HEK293 (cell line): Measurements from ENCODE around the gene RITA1.
A peak's percentile ranks its signal among the peaks of the same experiment; 100 is the strongest.

ENCODE experiments used
- BCL11A ChIP-seq: fragments of 450-650 bp; formaldehyde crosslinking; IDR thresholded peaks from 2 replicates; pipeline ENCODE4 v1.5.1; 2016; ENCODE audit warnings: low read depth, missing biosample characterization, missing genetic modification characterization
- HOXC10 ChIP-seq: sonication (generic); formaldehyde crosslinking; IDR thresholded peaks from 2 replicates; pipeline ENCODE4 v1.8.1; 2023; ENCODE audit warnings: mild to moderate bottlenecking, missing genetic modification reagents
- HOXD13 ChIP-seq: sonication (generic); formaldehyde crosslinking; IDR thresholded peaks from 2 replicates; pipeline ENCODE4 v1.8.0; 2022; ENCODE audit warnings: missing genetic modification reagents, borderline replicate concordance
- KLF7 ChIP-seq: fragments of 450-650 bp; formaldehyde crosslinking; IDR thresholded peaks from 2 replicates; pipeline ENCODE4 v1.5.1; 2016; ENCODE audit warnings: missing biosample characterization, missing genetic modification characterization, borderline replicate concordance
- SP7 ChIP-seq: fragments of 450-650 bp; formaldehyde crosslinking; IDR thresholded peaks from 2 replicates; pipeline ENCODE4 v1.5.1; 2016; ENCODE audit warnings: missing biosample characterization, missing genetic modification characterization
- YY2 ChIP-seq: fragments of 450-650 bp; formaldehyde crosslinking; IDR thresholded peaks from 2 replicates; pipeline ENCODE4 v1.5.1; 2016; ENCODE audit warnings: missing biosample characterization, missing genetic modification characterization
- ZBTB21 ChIP-seq: fragments of 450-650 bp; formaldehyde crosslinking; IDR thresholded peaks from 2 replicates; pipeline ENCODE4 v1.5.1; 2017; ENCODE audit warnings: missing biosample characterization, missing genetic modification characterization
- ZBTB48 ChIP-seq: fragments of 450-650 bp; formaldehyde crosslinking; IDR thresholded peaks from 2 replicates; pipeline ENCODE4 v1.5.1; 2016; ENCODE audit warnings: missing biosample characterization, missing genetic modification characterization
- ZFHX2 ChIP-seq: fragments of 450-650 bp; formaldehyde crosslinking; conservative IDR thresholded peaks from 2 replicates; pipeline ENCODE4 v1.5.1; 2016; ENCODE audit warnings: missing biosample characterization, missing genetic modification characterization
- ZNF132 ChIP-seq: fragments of 450-650 bp; formaldehyde crosslinking; IDR thresholded peaks from 2 replicates; pipeline ENCODE4 v1.5.1; 2017; ENCODE audit warnings: missing biosample characterization, missing genetic modification characterization, borderline replicate concordance
- ZNF169 ChIP-seq: fragments of 450-650 bp; formaldehyde crosslinking; IDR thresholded peaks from 2 replicates; pipeline ENCODE4 v1.5.1; 2016; ENCODE audit warnings: missing biosample characterization, missing genetic modification characterization
- ZNF221 ChIP-seq: fragments of 450-650 bp; formaldehyde crosslinking; IDR thresholded peaks from 2 replicates; pipeline ENCODE4 v1.5.1; 2017; ENCODE audit warnings: missing biosample characterization, missing genetic modification characterization, borderline replicate concordance
- ZNF302 ChIP-seq: fragments of 450-650 bp; formaldehyde crosslinking; IDR thresholded peaks from 2 replicates; pipeline ENCODE4 v1.5.1; 2016; ENCODE audit warnings: missing biosample characterization, missing genetic modification characterization, low read depth
- ZNF48 ChIP-seq: fragments of 450-650 bp; formaldehyde crosslinking; IDR thresholded peaks from 2 replicates; pipeline ENCODE4 v1.5.1; 2016; ENCODE audit warnings: missing biosample characterization, missing genetic modification characterization
- ZNF488 ChIP-seq: fragments of 450-650 bp; formaldehyde crosslinking; IDR thresholded peaks from 2 replicates; pipeline ENCODE4 v1.5.1; 2016; ENCODE audit warnings: missing biosample characterization, missing genetic modification characterization
- ZNF518A ChIP-seq: fragments of 450-650 bp; formaldehyde crosslinking; conservative IDR thresholded peaks from 2 replicates; pipeline ENCODE4 v1.5.1; 2016; ENCODE audit warnings: low read depth, missing biosample characterization, missing genetic modification characterization
- ZNF544 ChIP-seq: fragments of 450-650 bp; formaldehyde crosslinking; IDR thresholded peaks from 2 replicates; pipeline ENCODE4 v1.5.0; 2017; ENCODE audit warnings: missing biosample characterization, missing genetic modification characterization
- ZNF558 ChIP-seq: fragments of 450-650 bp; formaldehyde crosslinking; IDR thresholded peaks from 2 replicates; pipeline ENCODE4 v1.5.1; 2016; ENCODE audit warnings: missing biosample characterization, missing genetic modification characterization
- ZNF580 ChIP-seq: fragments of 450-650 bp; formaldehyde crosslinking; IDR thresholded peaks from 2 replicates; pipeline ENCODE4 v1.5.1; 2016; ENCODE audit warnings: missing biosample characterization, missing genetic modification characterization
- ZNF621 ChIP-seq: fragments of 450-650 bp; formaldehyde crosslinking; IDR thresholded peaks from 2 replicates; pipeline ENCODE4 v1.5.1; 2017; ENCODE audit warnings: missing biosample characterization, missing genetic modification characterization
- ZNF626 ChIP-seq: fragments of 450-650 bp; sonication (Bioruptor Pico); formaldehyde crosslinking; IDR thresholded peaks from 2 replicates; pipeline ENCODE4 v1.5.1; 2018; ENCODE audit warnings: missing biosample characterization, missing genetic modification characterization, inconsistent platforms
- ZNF654 ChIP-seq: fragments of 450-650 bp; formaldehyde crosslinking; IDR thresholded peaks from 2 replicates; pipeline ENCODE4 v1.5.1; 2016; ENCODE audit warnings: low read depth, missing biosample characterization, missing genetic modification characterization
- ZNF830 ChIP-seq: fragments of 450-650 bp; IDR thresholded peaks from 2 replicates; pipeline ENCODE4 v1.5.0; 2018; ENCODE audit warnings: missing biosample characterization, missing genetic modification characterization, low read depth, mild to moderate bottlenecking, moderate library complexity
- TF ChIP-seq, protein P1 (sequence below): fragments of 450-650 bp; formaldehyde crosslinking; IDR thresholded peaks from 2 replicates; pipeline ENCODE4 v1.5.0; 2017; ENCODE audit warnings: missing biosample characterization, missing genetic modification characterization, borderline replicate concordance
- TF ChIP-seq, protein P2 (sequence below): fragments of 450-650 bp; formaldehyde crosslinking; IDR thresholded peaks from 2 replicates; pipeline ENCODE4 v1.5.1; 2016; ENCODE audit warnings: missing biosample characterization, missing genetic modification characterization
- TF ChIP-seq, protein P3 (sequence below): IDR thresholded peaks from 2 replicates; pipeline ENCODE4 v1.6.1; 2011; ENCODE audit warnings: mild to moderate bottlenecking, low read depth, low read length, borderline replicate concordance

Gene RITA1

GRCh38 chr12:113185180-113186032 lies at the start of gene RITA1, which contains the start of gene DDX54 (continued):
- TF ChIP-seq ZNF654 (tag by site-specific recombination) (no peak), ZBTB48 (peak; percentile 100), ZBTB21 (tag by site-specific recombination) (0 out of 2 replicates have a peak, but pooled peaks have one; percentile 28), ZNF302 (no peak), ZNF830 (tag by site-specific recombination) (no peak), SP7 (tag by site-specific recombination) (peak; percentile 85), HOXD13 (CRISPR knock-in tag) (no peak), ZNF544 (no peak), ZNF488 (tag by site-specific recombination) (no peak), ZNF580 (peak; percentile 89), ZFHX2 (tag by site-specific recombination) (peak; percentile 62), KLF7 (tag by site-specific recombination) (peak; percentile 93), ZNF621 (tag by site-specific recombination) (no peak), HOXC10 (CRISPR knock-in tag) (no peak), ZNF558 (tag by site-specific recombination) (no peak), ZNF518A (tag by site-specific recombination) (no peak), BCL11A (tag by site-specific recombination) (no peak), ZNF48 (tag by site-specific recombination) (no peak), ZNF626 (tag by site-specific recombination) (no peak), ZNF169 (tag by site-specific recombination) (no peak), ZNF132 (tag by site-specific recombination) (no peak), YY2 (peak; percentile 95), ZNF221 (tag by site-specific recombination) (no peak)
- TF ChIP-seq, protein P1, sequence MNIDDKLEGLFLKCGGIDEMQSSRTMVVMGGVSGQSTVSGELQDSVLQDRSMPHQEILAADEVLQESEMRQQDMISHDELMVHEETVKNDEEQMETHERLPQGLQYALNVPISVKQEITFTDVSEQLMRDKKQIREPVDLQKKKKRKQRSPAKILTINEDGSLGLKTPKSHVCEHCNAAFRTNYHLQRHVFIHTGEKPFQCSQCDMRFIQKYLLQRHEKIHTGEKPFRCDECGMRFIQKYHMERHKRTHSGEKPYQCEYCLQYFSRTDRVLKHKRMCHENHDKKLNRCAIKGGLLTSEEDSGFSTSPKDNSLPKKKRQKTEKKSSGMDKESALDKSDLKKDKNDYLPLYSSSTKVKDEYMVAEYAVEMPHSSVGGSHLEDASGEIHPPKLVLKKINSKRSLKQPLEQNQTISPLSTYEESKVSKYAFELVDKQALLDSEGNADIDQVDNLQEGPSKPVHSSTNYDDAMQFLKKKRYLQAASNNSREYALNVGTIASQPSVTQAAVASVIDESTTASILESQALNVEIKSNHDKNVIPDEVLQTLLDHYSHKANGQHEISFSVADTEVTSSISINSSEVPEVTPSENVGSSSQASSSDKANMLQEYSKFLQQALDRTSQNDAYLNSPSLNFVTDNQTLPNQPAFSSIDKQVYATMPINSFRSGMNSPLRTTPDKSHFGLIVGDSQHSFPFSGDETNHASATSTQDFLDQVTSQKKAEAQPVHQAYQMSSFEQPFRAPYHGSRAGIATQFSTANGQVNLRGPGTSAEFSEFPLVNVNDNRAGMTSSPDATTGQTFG (tag by site-specific recombination), result no peak
- TF ChIP-seq, protein P2, sequence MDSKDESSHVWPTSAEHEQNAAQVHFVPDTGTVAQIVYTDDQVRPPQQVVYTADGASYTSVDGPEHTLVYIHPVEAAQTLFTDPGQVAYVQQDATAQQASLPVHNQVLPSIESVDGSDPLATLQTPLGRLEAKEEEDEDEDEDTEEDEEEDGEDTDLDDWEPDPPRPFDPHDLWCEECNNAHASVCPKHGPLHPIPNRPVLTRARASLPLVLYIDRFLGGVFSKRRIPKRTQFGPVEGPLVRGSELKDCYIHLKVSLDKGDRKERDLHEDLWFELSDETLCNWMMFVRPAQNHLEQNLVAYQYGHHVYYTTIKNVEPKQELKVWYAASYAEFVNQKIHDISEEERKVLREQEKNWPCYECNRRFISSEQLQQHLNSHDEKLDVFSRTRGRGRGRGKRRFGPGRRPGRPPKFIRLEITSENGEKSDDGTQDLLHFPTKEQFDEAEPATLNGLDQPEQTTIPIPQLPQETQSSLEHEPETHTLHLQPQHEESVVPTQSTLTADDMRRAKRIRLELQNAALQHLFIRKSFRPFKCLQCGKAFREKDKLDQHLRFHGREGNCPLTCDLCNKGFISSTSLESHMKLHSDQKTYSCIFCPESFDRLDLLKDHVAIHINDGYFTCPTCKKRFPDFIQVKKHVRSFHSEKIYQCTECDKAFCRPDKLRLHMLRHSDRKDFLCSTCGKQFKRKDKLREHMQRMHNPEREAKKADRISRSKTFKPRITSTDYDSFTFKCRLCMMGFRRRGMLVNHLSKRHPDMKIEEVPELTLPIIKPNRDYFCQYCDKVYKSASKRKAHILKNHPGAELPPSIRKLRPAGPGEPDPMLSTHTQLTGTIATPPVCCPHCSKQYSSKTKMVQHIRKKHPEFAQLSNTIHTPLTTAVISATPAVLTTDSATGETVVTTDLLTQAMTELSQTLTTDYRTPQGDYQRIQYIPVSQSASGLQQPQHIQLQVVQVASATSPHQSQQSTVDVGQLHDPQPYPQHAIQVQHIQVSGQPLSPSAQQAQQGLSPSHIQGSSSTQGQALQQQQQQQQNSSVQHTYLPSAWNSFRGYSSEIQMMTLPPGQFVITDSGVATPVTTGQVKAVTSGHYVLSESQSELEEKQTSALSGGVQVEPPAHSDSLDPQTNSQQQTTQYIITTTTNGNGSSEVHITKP (tag by site-specific recombination), result peak; percentile 100
- TF ChIP-seq, protein P3, sequence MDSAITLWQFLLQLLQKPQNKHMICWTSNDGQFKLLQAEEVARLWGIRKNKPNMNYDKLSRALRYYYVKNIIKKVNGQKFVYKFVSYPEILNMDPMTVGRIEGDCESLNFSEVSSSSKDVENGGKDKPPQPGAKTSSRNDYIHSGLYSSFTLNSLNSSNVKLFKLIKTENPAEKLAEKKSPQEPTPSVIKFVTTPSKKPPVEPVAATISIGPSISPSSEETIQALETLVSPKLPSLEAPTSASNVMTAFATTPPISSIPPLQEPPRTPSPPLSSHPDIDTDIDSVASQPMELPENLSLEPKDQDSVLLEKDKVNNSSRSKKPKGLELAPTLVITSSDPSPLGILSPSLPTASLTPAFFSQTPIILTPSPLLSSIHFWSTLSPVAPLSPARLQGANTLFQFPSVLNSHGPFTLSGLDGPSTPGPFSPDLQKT, result no peak
